Ectodermal cell (in vitro differentiated cells): ENCODE results near the gene JUN.

Source experiments
- H3K27ac ChIP-seq: 2 replicates; pipeline ENCODE4 v1.7.0; 2013; ENCODE audit warnings: mild to moderate bottlenecking, low read depth, low read length; ENCODE audit not compliant: insufficient read depth, poor library complexity, severe bottlenecking
- H3K27me3 ChIP-seq: 2 replicates; pipeline ENCODE4 v1.7.0; 2013; ENCODE audit warnings: mild to moderate bottlenecking, low read length; ENCODE audit not compliant: insufficient read depth, control insufficient read depth, poor library complexity, severe bottlenecking
- H3K36me3 ChIP-seq: one replicate; pipeline ENCODE4 v1.7.0; 2013; ENCODE audit warnings: low read length; ENCODE audit not compliant: control insufficient read depth, insufficient read depth
- H3K4me1 ChIP-seq: one replicate; pipeline ENCODE4 v1.7.0; 2013; ENCODE audit warnings: low read length; ENCODE audit not compliant: control insufficient read depth, insufficient read depth
- H3K4me3 ChIP-seq: 2 replicates; pipeline ENCODE4 v1.7.0; 2013; ENCODE audit warnings: low read depth, low read length, control low read depth; ENCODE audit not compliant: insufficient read depth
- H3K9me3 ChIP-seq: 2 replicates; pipeline ENCODE4 v1.7.0; 2013; ENCODE audit warnings: mild to moderate bottlenecking, low read length, moderate library complexity; ENCODE audit not compliant: control insufficient read depth
- WGBS, 2 experiments: methylation state at CpG; one replicate each; pipeline ENCODE4 v1.1.7; 2013; ENCODE audit warnings: missing lambda C conversion rate in 2 of 2; 5-methylcytosine and 5-hydroxymethylcytosine counted together

The JUN gene

DNA sequence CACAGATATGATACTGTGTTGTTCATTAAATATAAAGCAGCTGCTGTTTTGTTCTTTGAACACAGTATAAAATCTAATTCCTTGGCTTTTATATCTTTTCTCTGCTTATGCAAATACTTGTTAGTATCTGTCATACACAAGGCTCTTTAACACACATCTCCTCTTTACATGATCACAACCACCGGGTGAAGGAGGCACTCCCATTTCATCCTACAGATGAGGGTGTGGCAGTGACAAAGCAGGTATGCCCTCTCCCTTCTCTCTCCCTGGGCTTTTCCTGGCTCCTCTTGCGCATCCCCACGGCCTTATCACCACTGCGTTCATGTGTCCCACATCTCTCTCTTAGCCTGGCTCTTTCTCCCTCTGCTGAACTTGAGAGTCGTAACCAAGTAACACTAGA, 38.2 kb downstream of the JUN start:
- Histone ChIP-seq H3K27ac (no peak overlapping the region), H3K4me1 (no peaks in the 10 kb centered on the region), H3K9me3 (no peaks in the 10 kb centered on the region), H3K4me3 (no peak overlapping the region), H3K36me3 (no peaks in the 10 kb centered on the region), H3K27me3 (no peaks in the 10 kb centered on the region)
- WGBS, 2 experiments, result 72 to 76% methylated on average over 5 of the region's 5 CpGs

DNA sequence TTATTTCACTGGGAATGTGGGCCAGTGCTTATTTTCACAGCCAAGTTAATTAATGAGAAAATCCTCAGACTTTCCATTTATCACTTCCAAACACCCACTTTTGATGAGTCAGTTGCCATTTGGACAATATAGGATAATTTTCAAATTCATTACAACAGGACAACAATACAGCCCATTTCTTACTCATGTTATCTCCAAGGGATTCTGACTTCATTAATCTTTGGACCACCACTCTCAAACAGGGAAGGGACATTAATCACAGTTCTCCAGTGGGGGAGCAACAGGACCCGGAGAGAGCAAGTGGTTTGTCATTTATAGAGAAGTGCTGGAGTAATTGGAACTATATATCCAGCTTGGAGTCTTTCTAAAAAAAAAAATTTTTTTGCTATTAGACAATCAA, 38.7 kb downstream of the JUN start:
- Histone ChIP-seq H3K9me3 (no peaks in the 10 kb centered on the region), H3K36me3 (no peaks in the 10 kb centered on the region), H3K27me3 (no peaks in the 10 kb centered on the region), H3K4me3 (no peak overlapping the region), H3K27ac (no peak overlapping the region), H3K4me1 (no peaks in the 10 kb centered on the region)
- 85 to 100% methylated on average over 1 of the region's 1 CpG for WGBS, 2 experiments

DNA sequence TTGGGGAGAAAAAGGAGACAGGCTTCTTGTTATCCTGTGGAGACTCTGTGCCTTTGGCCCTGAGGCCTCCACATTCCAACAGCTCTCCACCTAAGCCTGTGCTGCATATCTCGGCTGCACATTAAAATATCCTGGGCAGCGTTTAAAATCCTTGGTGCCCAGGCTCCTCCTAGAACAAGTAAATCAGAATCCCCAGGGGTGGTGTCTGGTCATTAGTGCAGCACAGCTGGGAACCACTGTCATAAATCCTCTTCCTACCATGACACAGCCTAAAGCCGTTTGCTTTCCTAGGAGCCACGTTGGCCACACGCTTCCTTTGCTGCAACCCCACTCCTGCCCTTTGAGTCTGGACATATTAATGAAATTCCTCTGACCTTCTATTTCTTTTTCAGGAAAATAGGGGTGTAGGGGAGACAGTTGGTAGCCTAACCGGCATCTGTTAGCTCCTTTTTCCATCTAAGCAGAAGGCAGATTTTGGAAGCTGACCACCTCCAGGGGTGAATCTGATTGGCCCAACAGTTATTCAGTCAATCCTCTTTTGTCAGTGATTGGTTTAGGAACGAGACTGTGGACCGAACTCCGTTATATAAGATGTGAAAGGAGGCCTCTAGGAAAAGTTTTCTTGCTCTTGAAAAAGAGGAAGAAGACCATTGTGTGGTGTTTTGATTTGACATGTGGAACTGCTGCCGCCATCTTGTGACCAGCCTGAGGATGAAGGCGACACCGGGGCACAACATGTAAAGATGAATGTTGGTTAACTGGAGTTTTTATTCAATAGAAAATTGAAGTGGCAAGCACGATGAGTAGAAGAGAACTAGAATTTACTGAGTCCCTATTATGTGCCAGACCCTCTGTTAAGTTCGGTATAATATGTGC, 41.9 kb downstream of the JUN start:
- no peaks in the 10 kb centered on the region for H3K4me1 ChIP-seq
- no peak overlapping the region for H3K4me3 ChIP-seq
- no peaks in the 10 kb centered on the region for H3K27me3 ChIP-seq
- no peak overlapping the region for H3K27ac ChIP-seq
- 91 to 92% methylated on average over 14 of the region's 14 CpGs for WGBS, 2 experiments
- H3K9me3 ChIP-seq, result no peaks in the 10 kb centered on the region
- no peaks in the 10 kb centered on the region for H3K36me3 ChIP-seq

DNA sequence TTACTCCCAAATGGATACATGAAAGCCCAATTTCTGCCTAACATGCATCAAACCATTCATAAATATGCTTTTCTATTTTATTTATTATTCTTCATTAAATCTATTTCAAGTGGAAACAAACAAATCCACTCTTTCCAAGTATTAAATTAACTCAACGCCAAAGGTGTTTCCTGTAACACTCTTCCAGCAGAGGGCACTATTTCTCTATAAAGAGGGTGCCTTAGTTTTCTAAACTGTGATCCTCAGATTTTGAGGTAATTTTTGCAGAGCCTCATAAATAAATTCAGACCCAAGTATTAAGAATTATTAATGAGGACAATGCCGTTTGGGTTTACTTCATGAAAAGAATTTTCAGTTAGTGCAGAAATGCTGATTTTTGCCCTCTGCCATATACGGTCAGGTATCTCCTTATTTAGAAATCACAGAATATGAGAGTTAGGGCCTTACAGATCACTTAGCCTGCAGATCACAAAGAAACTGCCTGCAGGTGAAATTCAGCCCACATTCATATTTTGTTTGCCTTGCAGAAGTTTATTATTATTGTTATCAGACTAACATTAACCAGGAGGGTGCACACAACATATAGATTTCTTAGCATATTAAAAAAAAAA, 43.9 kb downstream of the JUN start:
- Histone ChIP-seq H3K4me1 (no peaks in the 10 kb centered on the region), H3K27ac (no peak overlapping the region), H3K9me3 (no peaks in the 10 kb centered on the region), H3K36me3 (no peaks in the 10 kb centered on the region), H3K27me3 (no peaks in the 10 kb centered on the region), H3K4me3 (no peak overlapping the region)
- WGBS, 2 experiments, result 33 to 37% methylated on average over 3 of the region's 3 CpGs

DNA sequence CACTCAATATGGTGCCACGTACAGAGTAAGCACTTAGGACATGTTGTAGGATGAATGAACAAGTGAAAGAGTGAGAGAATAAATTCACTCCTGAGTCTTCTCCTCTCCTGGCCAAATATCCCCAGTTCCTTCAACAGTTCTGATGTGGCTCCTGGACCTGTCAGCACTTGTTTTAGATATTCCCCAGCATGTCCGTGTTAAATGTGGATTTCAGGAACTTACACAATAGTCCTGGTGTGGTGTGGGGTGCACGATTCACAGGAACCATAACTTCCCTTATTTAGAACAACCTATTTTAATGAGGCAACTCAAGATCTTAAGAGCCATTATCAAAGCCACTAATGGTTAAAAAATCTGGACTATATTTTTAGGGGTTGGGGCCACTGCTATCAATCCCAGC, 45.0 kb downstream of the JUN start:
- 96 to 100% methylated on average over 1 to 3 of the region's 3 CpGs for WGBS, 2 experiments
- H3K36me3 ChIP-seq, result no peaks in the 10 kb centered on the region
- no peaks in the 10 kb centered on the region for H3K4me1 ChIP-seq

DNA sequence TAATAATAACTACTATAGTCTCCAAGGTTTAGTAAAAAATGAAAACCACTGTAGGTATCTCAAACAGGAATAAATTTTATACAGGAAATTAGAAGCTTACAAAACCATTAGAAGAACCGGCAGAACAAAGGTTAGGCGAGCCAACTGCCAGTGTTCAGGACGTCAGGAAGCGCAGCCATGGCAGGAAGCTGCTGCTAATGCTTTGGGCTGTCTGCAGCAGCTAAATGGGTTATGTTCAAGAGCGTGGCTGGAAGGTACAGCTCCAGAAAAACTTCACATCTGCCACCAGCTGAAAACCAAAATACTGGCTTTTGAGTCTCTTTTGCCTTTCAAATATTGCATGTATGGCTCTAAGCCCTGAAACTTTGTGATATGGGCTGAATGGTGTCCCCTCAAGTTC, 48.3 kb downstream of the JUN start:
- Histone ChIP-seq H3K9me3 (no peaks in the 10 kb centered on the region), H3K36me3 (no peaks in the 10 kb centered on the region), H3K27me3 (no peaks in the 10 kb centered on the region), H3K4me1 (no peaks in the 10 kb centered on the region), H3K27ac (no peak overlapping the region), H3K4me3 (no peak overlapping the region)
- WGBS, 2 experiments, result 93 to 94% methylated on average over 5 of the region's 5 CpGs

More for the DNA sequence above, 45.0 kb downstream of the JUN start:
- Histone ChIP-seq H3K27me3 (no peaks in the 10 kb centered on the region), H3K27ac (no peak overlapping the region), H3K9me3 (no peaks in the 10 kb centered on the region), H3K4me3 (no peak overlapping the region)

DNA sequence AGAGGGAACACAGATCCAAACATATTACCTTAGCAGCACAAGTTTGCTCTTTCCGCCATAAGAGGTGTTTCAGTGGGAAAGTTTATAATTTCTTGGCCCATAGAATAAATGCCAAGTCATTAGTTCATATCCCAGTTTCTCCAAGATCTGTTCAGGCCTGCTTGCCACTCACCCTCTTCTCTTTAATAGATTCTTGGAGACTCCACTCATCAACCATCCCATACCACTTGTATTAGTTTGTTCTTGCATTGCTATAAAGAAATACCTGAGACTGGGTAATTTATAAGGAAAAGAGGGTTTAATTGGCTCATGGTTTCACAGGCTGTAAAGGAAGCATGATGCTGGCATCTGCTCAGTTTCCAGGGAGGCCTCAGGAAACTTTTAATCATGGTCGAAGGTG, 49.2 kb downstream of the JUN start:
- Histone ChIP-seq H3K36me3 (no peaks in the 10 kb centered on the region), H3K4me3 (no peak overlapping the region), H3K4me1 (no peaks in the 10 kb centered on the region), H3K9me3 (no peaks in the 10 kb centered on the region), H3K27me3 (no peaks in the 10 kb centered on the region), H3K27ac (no peak overlapping the region)
- 93 to 94% methylated on average over 2 of the region's 2 CpGs for WGBS, 2 experiments

DNA sequence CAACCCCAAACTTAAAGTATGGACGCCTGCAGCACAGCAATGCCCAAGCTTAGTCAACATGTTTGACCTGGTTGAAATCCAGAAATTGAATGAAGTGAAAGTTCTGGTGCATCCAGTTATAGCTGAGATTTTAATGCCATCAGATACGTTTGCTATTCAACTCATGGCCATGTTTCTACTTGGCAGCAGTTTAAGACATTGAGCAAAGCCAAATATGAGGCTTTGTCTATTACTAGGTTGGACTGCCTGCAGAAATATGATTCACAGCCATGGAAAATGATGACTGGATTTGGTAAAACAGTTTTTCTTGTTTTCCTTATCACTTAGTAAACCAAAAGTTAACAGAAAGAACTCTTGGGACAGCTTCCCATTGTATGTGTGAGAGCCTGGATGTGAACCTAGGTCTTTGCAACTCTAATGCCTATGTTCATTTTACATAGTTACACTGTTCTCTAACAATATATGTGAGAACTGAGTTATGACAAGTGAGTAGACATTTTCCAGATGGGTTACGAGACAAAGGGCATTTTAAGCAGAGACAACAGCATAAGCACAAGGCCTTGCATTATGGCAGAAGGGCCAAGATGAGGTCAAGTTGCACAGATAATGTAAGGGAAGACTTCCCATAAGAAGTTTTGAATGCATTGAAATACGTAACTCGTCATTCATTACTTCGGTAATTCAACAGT, 51.6 kb downstream of the JUN start:
- no peaks in the 10 kb centered on the region for H3K4me1 ChIP-seq
- 89 to 95% methylated on average over 6 of the region's 6 CpGs for WGBS, 2 experiments
- H3K27ac ChIP-seq, result no peak overlapping the region

More for the DNA sequence above, 51.6 kb downstream of the JUN start:
- Histone ChIP-seq H3K36me3 (no peaks in the 10 kb centered on the region), H3K9me3 (no peaks in the 10 kb centered on the region), H3K4me3 (no peak overlapping the region), H3K27me3 (no peaks in the 10 kb centered on the region)
